H9 (cell line): ENCODE data around the gene CACNA1D. TPM values are rescaled to one million over a fixed set of nuclear protein-coding genes. Genes with fewer than 3 reads are reported as not detected.

Source experiments
- DNase-seq: peaks from one replicate; pipeline ENCODE4 v3.0.0-alpha.2; 2017
- H2AFZ ChIP-seq: one replicate; pipeline ENCODE4 v1.6.1; 2013; ENCODE audit warnings: mild to moderate bottlenecking, low read length, control low read depth, moderate library complexity
- H2AK5ac ChIP-seq: 2 replicates; pipeline ENCODE4 v1.6.1; 2013; ENCODE audit warnings: low read length, control low read depth, mixed read lengths; ENCODE audit not compliant: insufficient read length
- H2BK120ac ChIP-seq: one replicate; pipeline ENCODE4 v1.6.1; 2013; ENCODE audit warnings: low read depth, mild to moderate bottlenecking, low read length, control low read depth, inconsistent platforms; ENCODE audit not compliant: poor library complexity, severe bottlenecking
- H2BK12ac ChIP-seq: 2 replicates; pipeline ENCODE4 v1.6.1; 2013; ENCODE audit warnings: low read length, control low read depth, mixed read lengths, low read depth; ENCODE audit not compliant: insufficient read length
- H2BK15ac ChIP-seq: 2 replicates; pipeline ENCODE4 v1.6.1; 2013; ENCODE audit warnings: low read depth, low read length, control low read depth
- H2BK20ac ChIP-seq: one replicate; pipeline ENCODE4 v1.6.1; 2013; ENCODE audit warnings: low read depth, mild to moderate bottlenecking, low read length, control low read depth, inconsistent platforms; ENCODE audit not compliant: poor library complexity, severe bottlenecking
- H2BK5ac ChIP-seq: 2 replicates; pipeline ENCODE4 v1.6.1; 2013; ENCODE audit warnings: low read length, control low read depth, mixed read lengths; ENCODE audit not compliant: insufficient read length
- H3K14ac ChIP-seq: 2 replicates; pipeline ENCODE4 v1.6.1; 2013; ENCODE audit warnings: low read length, control low read depth; ENCODE audit not compliant: insufficient read depth
- H3K18ac ChIP-seq: 2 replicates; pipeline ENCODE4 v1.6.1; 2013; ENCODE audit warnings: low read depth, mild to moderate bottlenecking, mixed read lengths, low read length, control low read depth; ENCODE audit not compliant: insufficient read length
- H3K23ac ChIP-seq: 2 replicates; pipeline ENCODE4 v1.6.1; 2013; ENCODE audit warnings: low read length, control low read depth, mixed read lengths, low read depth; ENCODE audit not compliant: insufficient read length
- H3K23me2 ChIP-seq: 2 replicates; pipeline ENCODE4 v1.6.1; 2013; ENCODE audit warnings: low read depth, mild to moderate bottlenecking, mixed read lengths, low read length, control low read depth; ENCODE audit not compliant: insufficient read length, poor library complexity, severe bottlenecking
- H3K27ac ChIP-seq: 2 replicates; pipeline ENCODE4 v1.5.1; 2013; ENCODE audit warnings: low read length, control low read depth, mixed read lengths, low read depth; ENCODE audit not compliant: insufficient read length
- H3K27me3 ChIP-seq: 2 replicates; pipeline ENCODE4 v1.6.1; 2013; ENCODE audit warnings: low read length, control low read depth, inconsistent platforms; ENCODE audit not compliant: insufficient read depth
- H3K4ac ChIP-seq: 2 replicates; pipeline ENCODE4 v1.6.1; 2013; ENCODE audit warnings: low read depth, mild to moderate bottlenecking, control low read depth, inconsistent platforms, low read length, moderate library complexity
- H3K4me1 ChIP-seq: 2 replicates; pipeline ENCODE4 v1.6.1; 2013; ENCODE audit warnings: low read length, control low read depth, inconsistent platforms; ENCODE audit not compliant: insufficient read depth
- H3K4me2 ChIP-seq: 2 replicates; pipeline ENCODE4 v1.6.1; 2013; ENCODE audit warnings: low read length, control low read depth, mixed read lengths; ENCODE audit not compliant: insufficient read length, insufficient read depth
- H3K56ac ChIP-seq: 2 replicates; pipeline ENCODE4 v1.6.1; 2013; ENCODE audit warnings: low read depth, mild to moderate bottlenecking, mixed read lengths, low read length, control low read depth; ENCODE audit not compliant: insufficient read length
- H3K79me1 ChIP-seq: 2 replicates; pipeline ENCODE4 v1.6.1; 2013; ENCODE audit warnings: low read depth, mild to moderate bottlenecking, moderate library complexity, low read length, control low read depth, inconsistent platforms; ENCODE audit not compliant: insufficient read depth, poor library complexity, severe bottlenecking
- H3K79me2 ChIP-seq: 2 replicates; pipeline ENCODE4 v1.6.1; 2013; ENCODE audit warnings: low read length, control low read depth, inconsistent platforms; ENCODE audit not compliant: insufficient read depth
- H3K9ac ChIP-seq: 2 replicates; pipeline ENCODE4 v1.6.1; 2013; ENCODE audit warnings: low read length, control low read depth, mixed read lengths; ENCODE audit not compliant: insufficient read length; ENCODE audit errors: extremely low read depth
- H3K9me3 ChIP-seq: one replicate; pipeline ENCODE4 v1.6.1; 2013; ENCODE audit warnings: low read depth, low read length, inconsistent platforms; ENCODE audit not compliant: control insufficient read depth
- H3T11ph ChIP-seq: one replicate; pipeline ENCODE4 v1.6.1; 2013; ENCODE audit warnings: mild to moderate bottlenecking, low read length, control low read depth, inconsistent platforms
- H4K20me1 ChIP-seq: one replicate; pipeline ENCODE4 v1.6.1; 2013; ENCODE audit not compliant: control insufficient read depth, insufficient read length, insufficient read depth
- H4K5ac ChIP-seq: 2 replicates; pipeline ENCODE4 v1.6.1; 2013; ENCODE audit warnings: low read depth, mild to moderate bottlenecking, mixed read lengths, low read length, control low read depth; ENCODE audit not compliant: insufficient read length
- H4K8ac ChIP-seq: replicated peaks from 2 replicates; pipeline ENCODE4 v1.6.1; 2013; ENCODE audit warnings: low read length, control low read depth, mixed read lengths, low read depth; ENCODE audit not compliant: insufficient read length
- H4K91ac ChIP-seq: 2 replicates; pipeline ENCODE4 v1.6.1; 2013; ENCODE audit warnings: low read depth, mild to moderate bottlenecking, moderate library complexity, mixed read lengths, low read length, control low read depth; ENCODE audit not compliant: insufficient read length
- H3K27ac Mint-ChIP-seq, 3 experiments: 2 replicates in 2 of 3; 3 replicates in 1 of 3; pipeline ENCODE4 v1.8.0; 2020 to 2021; ENCODE audit warnings: mixed read lengths in 3 of 3, mild to moderate bottlenecking in 1 of 3, moderate library complexity in 1 of 3
- H3K27me3 Mint-ChIP-seq: 2 replicates; pipeline ENCODE4 v1.8.0; 2021; ENCODE audit warnings: low read depth, mild to moderate bottlenecking, moderate library complexity, mixed read lengths
- H3K36me3 Mint-ChIP-seq, 3 experiments: 2 replicates in 2 of 3; 3 replicates in 1 of 3; pipeline ENCODE4 v1.8.0; 2020 to 2021; ENCODE audit warnings: low read depth in 3 of 3, mixed read lengths in 3 of 3; ENCODE audit not compliant: insufficient read depth in 1 of 3
- H3K4me1 Mint-ChIP-seq, 2 experiments: 2 replicates each; pipeline ENCODE4 v1.8.0; 2020; ENCODE audit warnings: mixed read lengths in 2 of 2
- H3K4me3 Mint-ChIP-seq, 2 experiments: 2 replicates in 1 of 2; 3 replicates in 1 of 2; pipeline ENCODE4 v1.8.0; 2020 to 2021; ENCODE audit warnings: mild to moderate bottlenecking in 2 of 2, mixed read lengths in 2 of 2, moderate library complexity in 1 of 2
- H3K9me3 Mint-ChIP-seq, 2 experiments: 2 replicates in 1 of 2; 3 replicates in 1 of 2; pipeline ENCODE4 v1.8.0; 2020; ENCODE audit warnings: mild to moderate bottlenecking in 2 of 2, mixed read lengths in 2 of 2, moderate library complexity in 1 of 2
- CTCF ChIP-seq: fragments of 200-600 bp; sonication (generic); conservative IDR thresholded peaks from 3 replicates; pipeline ENCODE4 v1.8.0; 2021; ENCODE audit warnings: antibody characterized with exemption, mild to moderate bottlenecking
- WGBS: extraction: QIAGEN DNeasy Blood & Tissue Kit; methylation state at CpG from one replicate; pipeline ENCODE4 v1.1.7; 2013; ENCODE audit warnings: missing lambda C conversion rate, low lambda C conversion rate, mixed read lengths; ENCODE audit not compliant: insufficient read length; ENCODE audit errors: extremely low coverage; 5-methylcytosine and 5-hydroxymethylcytosine counted together
- total RNA-seq: library from RNA; stranded (reverse); gene quantifications from 2 replicates; pipeline ENCODE4 v1.2.1, GENCODE V29; 2021

CACNA1D gene
- total RNA-seq, 1 experiment from 2014 or later, result 3.5 TPM

GRCh38 chr3:53570709-53571108, 76.3 kb downstream of the CACNA1D start:
- H3K4me1 ChIP-seq, result no peaks in the 10 kb centered on the region
- WGBS, result no CpG with 5 or more reads among the region's 3 CpGs

More at GRCh38 chr3:53570709-53571108, 76.3 kb downstream of the CACNA1D start:
- no peaks in the 10 kb centered on the region for H3K79me1 ChIP-seq
- no peak overlapping the region for H2BK5ac ChIP-seq
- H3K4me2 ChIP-seq, result no peak overlapping the region
- H4K5ac ChIP-seq, result no peak overlapping the region
- Mint-ChIP-seq H3K9me3 (no peaks in the 10 kb centered on the region), H3K4me1 (peaks cover 25 to 29% of the 10 kb centered on the region in 2 experiments), H3K27me3 (peaks cover 5% of the 10 kb centered on the region), H3K4me3 (no peak overlapping the region), H3K36me3 (no peaks in the 10 kb centered on the region), H3K27ac (no peak overlapping the region)
- no peak overlapping the region for H3K9ac ChIP-seq
- no peak overlapping the region for H3K27ac ChIP-seq
- H4K8ac ChIP-seq, result no peak overlapping the region
- H3K27me3 ChIP-seq, result no peaks in the 10 kb centered on the region
- H3T11ph ChIP-seq, result no peak overlapping the region
- H3K79me2 ChIP-seq, result no peaks in the 10 kb centered on the region
- no peak overlapping the region for H2AK5ac ChIP-seq
- H4K20me1 ChIP-seq, result no peaks in the 10 kb centered on the region
- no peak overlapping the region for H3K18ac ChIP-seq
- H3K4ac ChIP-seq, result no peak overlapping the region
- no peaks in the 10 kb centered on the region for H3K9me3 ChIP-seq
- no peak overlapping the region for H4K91ac ChIP-seq
- H3K14ac ChIP-seq, result no peak overlapping the region
- no peak overlapping the region for H2AFZ ChIP-seq
- H2BK20ac ChIP-seq, result no peak overlapping the region
- H2BK12ac ChIP-seq, result no peak overlapping the region
- H2BK120ac ChIP-seq, result no peak overlapping the region
- TF ChIP-seq CTCF, result no peak
- no peak for DNase-seq
- 0 out of 2 replicates have a peak overlapping the region, but pooled peaks have one; percentile 56 for H2BK15ac ChIP-seq
- no peak overlapping the region for H3K23ac ChIP-seq
- H3K56ac ChIP-seq, result no peak overlapping the region
- no peaks in the 10 kb centered on the region for H3K23me2 ChIP-seq
